HCT116 (cell line): Measurements from ENCODE around the gene TMEM134.
"Not testable (repeated sequence)": the region's sequence is repeated elsewhere in the genome, so short reads cannot be mapped to it uniquely, and the experiment has no call there.

ENCODE experiments used
- CTCF ChIP-seq, 3 experiments: fragments of 200-600 bp in 1 of 3; sonication (generic) in 1 of 3; IDR thresholded peaks in 2 of 3; conservative IDR thresholded peaks in 1 of 3; 2 replicates each; pipeline ENCODE4 v1.5.1; 2012 to 2017; ENCODE audit warnings: low read depth in 2 of 3, low read length in 2 of 3, antibody characterized with exemption in 1 of 3, borderline replicate concordance in 1 of 3, control low read depth in 1 of 3, mild to moderate bottlenecking in 1 of 3, mixed read lengths in 1 of 3, mixed run types in 1 of 3, moderate library complexity in 1 of 3; ENCODE audit not compliant: insufficient read depth in 1 of 3
- ELF1 ChIP-seq: IDR thresholded peaks from 2 replicates; pipeline ENCODE4 v1.6.1; 2012; ENCODE audit warnings: low read depth, borderline replicate concordance
- EZH2 ChIP-seq: fragments of 200-600 bp; sonication (generic); IDR thresholded peaks from 2 replicates; pipeline ENCODE4 v1.6.1; 2017; ENCODE audit warnings: antibody characterized with exemption, mixed run types
- POLR2A ChIP-seq: IDR thresholded peaks from 2 replicates; pipeline ENCODE4 v1.7.0; 2011; ENCODE audit warnings: borderline replicate concordance; ENCODE audit not compliant: insufficient read depth, insufficient read length; ENCODE audit errors: extremely low read depth
- SP1 ChIP-seq: IDR thresholded peaks from 2 replicates; pipeline ENCODE4 v1.6.1; 2012; ENCODE audit warnings: low read depth
- TCF7L2 ChIP-seq: IDR thresholded peaks from 2 replicates; pipeline ENCODE4 v1.7.0; 2011; ENCODE audit warnings: borderline replicate concordance, inconsistent platforms; ENCODE audit not compliant: insufficient read depth, insufficient read length; ENCODE audit errors: extremely low read depth
- TF ChIP-seq, protein P1 (sequence below): IDR thresholded peaks from 2 replicates; pipeline ENCODE4 v1.6.1; 2012; ENCODE audit warnings: low read depth

DNA sequence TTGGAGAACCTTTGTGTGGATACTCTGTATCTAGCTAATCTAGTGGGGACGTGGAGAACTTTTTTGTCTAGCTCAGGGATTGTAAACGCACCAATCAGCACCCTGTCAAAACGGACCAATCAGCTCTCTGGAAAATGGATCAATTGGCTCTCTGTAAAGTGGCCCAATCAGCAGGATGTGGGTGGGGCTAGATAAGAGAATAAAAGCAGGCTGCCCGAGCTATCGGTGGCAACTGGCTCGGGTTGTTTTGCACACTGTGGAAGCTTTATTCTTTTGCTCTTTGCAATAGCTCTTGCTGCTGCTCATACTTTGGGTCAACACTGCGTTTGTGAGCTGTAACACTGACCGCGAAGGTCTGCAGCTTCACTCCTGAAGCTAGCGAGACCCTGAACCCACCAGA lies 7.6 kb upstream of the TMEM134 start:
- not testable (repeated sequence) for TF ChIP-seq TCF7L2; ELF1; POLR2A; CTCF (IDR thresholded peaks at IDR 0.05 in 2 of 3, conservative IDR thresholded peaks at IDR 0.05 in 1 of 3; ENCODE audit: borderline replicate concordance in 1 of 3, insufficient read depth in 1 of 3, low read depth in 2 of 3, low read length in 2 of 3); EZH2; SP1
- TF ChIP-seq, protein P1, sequence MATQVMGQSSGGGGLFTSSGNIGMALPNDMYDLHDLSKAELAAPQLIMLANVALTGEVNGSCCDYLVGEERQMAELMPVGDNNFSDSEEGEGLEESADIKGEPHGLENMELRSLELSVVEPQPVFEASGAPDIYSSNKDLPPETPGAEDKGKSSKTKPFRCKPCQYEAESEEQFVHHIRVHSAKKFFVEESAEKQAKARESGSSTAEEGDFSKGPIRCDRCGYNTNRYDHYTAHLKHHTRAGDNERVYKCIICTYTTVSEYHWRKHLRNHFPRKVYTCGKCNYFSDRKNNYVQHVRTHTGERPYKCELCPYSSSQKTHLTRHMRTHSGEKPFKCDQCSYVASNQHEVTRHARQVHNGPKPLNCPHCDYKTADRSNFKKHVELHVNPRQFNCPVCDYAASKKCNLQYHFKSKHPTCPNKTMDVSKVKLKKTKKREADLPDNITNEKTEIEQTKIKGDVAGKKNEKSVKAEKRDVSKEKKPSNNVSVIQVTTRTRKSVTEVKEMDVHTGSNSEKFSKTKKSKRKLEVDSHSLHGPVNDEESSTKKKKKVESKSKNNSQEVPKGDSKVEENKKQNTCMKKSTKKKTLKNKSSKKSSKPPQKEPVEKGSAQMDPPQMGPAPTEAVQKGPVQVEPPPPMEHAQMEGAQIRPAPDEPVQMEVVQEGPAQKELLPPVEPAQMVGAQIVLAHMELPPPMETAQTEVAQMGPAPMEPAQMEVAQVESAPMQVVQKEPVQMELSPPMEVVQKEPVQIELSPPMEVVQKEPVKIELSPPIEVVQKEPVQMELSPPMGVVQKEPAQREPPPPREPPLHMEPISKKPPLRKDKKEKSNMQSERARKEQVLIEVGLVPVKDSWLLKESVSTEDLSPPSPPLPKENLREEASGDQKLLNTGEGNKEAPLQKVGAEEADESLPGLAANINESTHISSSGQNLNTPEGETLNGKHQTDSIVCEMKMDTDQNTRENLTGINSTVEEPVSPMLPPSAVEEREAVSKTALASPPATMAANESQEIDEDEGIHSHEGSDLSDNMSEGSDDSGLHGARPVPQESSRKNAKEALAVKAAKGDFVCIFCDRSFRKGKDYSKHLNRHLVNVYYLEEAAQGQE = not testable (repeated sequence)
